ENCODE data around the gene AKAP12.

The AKAP12 gene

GRCh38 chr6:151242420-151242861, 2.7 kb downstream of the AKAP12 start:
- Histone ChIP-seq H3K79me2 (ENCODE audit: insufficient read depth, low read length) (no peaks in the 10 kb centered on the region), H3F3A (ENCODE audit: insufficient read depth, low read length) (no peaks in the 10 kb centered on the region), H3K9ac (ENCODE audit: low read length) (no peak overlapping the region), H3K9me2 (ENCODE audit: low read depth, low read length) (no peaks in the 10 kb centered on the region), H3K9me3 (ENCODE audit: low read length) (no peaks in the 10 kb centered on the region), H3K27ac (ENCODE audit: low read depth, low read length, poor library complexity, severe bottlenecking) (no peak overlapping the region), H3K4me1 (ENCODE audit: insufficient read depth, low read length, severe bottlenecking) (no peaks in the 10 kb centered on the region), H3K4me2 (ENCODE audit: low read length) (no peak overlapping the region), H2AFZ (ENCODE audit: low read length) (no peak overlapping the region), H3K36me3 (ENCODE audit: insufficient read depth, low read length) (no peaks in the 10 kb centered on the region), H3K4me3 (ENCODE audit: low read depth, low read length, poor library complexity, severe bottlenecking) (no peak overlapping the region), H3K27me3 (ENCODE audit: insufficient read depth, low read length) (no peaks in the 10 kb centered on the region), H4K20me1 (ENCODE audit: insufficient read depth, low read length) (no peaks in the 10 kb centered on the region)
- TF ChIP-seq CTCF (IDR thresholded peaks at IDR 0.05; ENCODE audit: low read length) = no peak
- TF ChIP-seq EZH2 (IDR thresholded peaks at IDR 0.05; ENCODE audit: borderline replicate concordance, low read length) = no peak

- H4K20me1 ChIP-seq (ENCODE audit: insufficient read depth, low read length) = no peaks in the 10 kb centered on the region
- no peaks in the 10 kb centered on the region for H3K9me3 ChIP-seq (ENCODE audit: low read length)
- no peak for TF ChIP-seq EZH2 (IDR thresholded peaks at IDR 0.05; ENCODE audit: borderline replicate concordance, low read length)
- no peak for TF ChIP-seq CTCF (IDR thresholded peaks at IDR 0.05; ENCODE audit: low read length)
- no peak overlapping the region for H2AFZ ChIP-seq (ENCODE audit: low read length)
- H3K9ac ChIP-seq (ENCODE audit: low read length) = no peak overlapping the region
- H3K79me2 ChIP-seq (ENCODE audit: insufficient read depth, low read length) = no peaks in the 10 kb centered on the region
- H3K4me1 ChIP-seq (ENCODE audit: insufficient read depth, low read length, severe bottlenecking) = no peaks in the 10 kb centered on the region
- no peak overlapping the region for H3K4me2 ChIP-seq (ENCODE audit: low read length)
- H3F3A ChIP-seq (ENCODE audit: insufficient read depth, low read length) = no peaks in the 10 kb centered on the region
- no peak overlapping the region for H3K27ac ChIP-seq (ENCODE audit: low read depth, low read length, poor library complexity, severe bottlenecking)
- H3K27me3 ChIP-seq (ENCODE audit: insufficient read depth, low read length) = no peaks in the 10 kb centered on the region
- H3K36me3 ChIP-seq (ENCODE audit: insufficient read depth, low read length) = no peaks in the 10 kb centered on the region
- no peak overlapping the region for H3K4me3 ChIP-seq (ENCODE audit: low read depth, low read length, poor library complexity, severe bottlenecking)
- H3K9me2 ChIP-seq (ENCODE audit: low read depth, low read length) = no peaks in the 10 kb centered on the region
Measured at GRCh38 chr6:151243481-151243880, 3.7 kb downstream of the AKAP12 start.

- Histone ChIP-seq H3K9me2 (ENCODE audit: low read depth, low read length) (no peaks in the 10 kb centered on the region), H3K4me2 (ENCODE audit: low read length) (no peak overlapping the region), H3K9me3 (ENCODE audit: low read length) (no peaks in the 10 kb centered on the region), H3K79me2 (ENCODE audit: insufficient read depth, low read length) (no peaks in the 10 kb centered on the region), H4K20me1 (ENCODE audit: insufficient read depth, low read length) (no peaks in the 10 kb centered on the region), H3K27ac (ENCODE audit: low read depth, low read length, poor library complexity, severe bottlenecking) (no peak overlapping the region), H3K4me3 (ENCODE audit: low read depth, low read length, poor library complexity, severe bottlenecking) (no peak overlapping the region), H3K9ac (ENCODE audit: low read length) (no peak overlapping the region), H3F3A (ENCODE audit: insufficient read depth, low read length) (no peaks in the 10 kb centered on the region), H2AFZ (ENCODE audit: low read length) (no peak overlapping the region), H3K27me3 (ENCODE audit: insufficient read depth, low read length) (no peaks in the 10 kb centered on the region), H3K4me1 (ENCODE audit: insufficient read depth, low read length, severe bottlenecking) (no peaks in the 10 kb centered on the region), H3K36me3 (ENCODE audit: insufficient read depth, low read length) (no peaks in the 10 kb centered on the region)
- TF ChIP-seq CTCF (IDR thresholded peaks at IDR 0.05; ENCODE audit: low read length) (no peak), EZH2 (IDR thresholded peaks at IDR 0.05; ENCODE audit: borderline replicate concordance, low read length) (no peak)
Measured at GRCh38 chr6:151247490-151247889, 7.7 kb downstream of the AKAP12 start.

Data from OCI-LY1 (cell line).